ENCODE measurements around the gene WWOX.

DNA sequence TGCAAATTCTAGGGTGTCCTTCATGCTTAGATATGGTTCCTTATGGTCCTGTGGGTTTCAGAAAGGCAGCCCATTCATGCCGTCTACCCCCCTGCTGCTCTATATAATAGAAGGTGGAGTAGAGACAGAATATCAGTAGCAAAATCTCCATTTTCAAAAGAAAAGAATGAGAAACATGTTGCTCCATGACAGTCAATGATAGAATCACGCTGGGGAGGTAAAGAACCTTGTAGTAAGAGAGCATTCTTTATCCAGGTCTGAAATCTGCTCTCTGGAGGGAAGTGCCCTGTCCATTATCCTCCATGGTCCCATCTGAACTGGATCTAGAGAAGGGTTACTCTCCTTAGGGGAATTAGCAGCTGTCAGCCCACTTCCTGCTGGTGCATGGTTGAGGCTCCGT lies 272.8 kb downstream of the WWOX start:
- TF ChIP-seq CTCF (conservative IDR thresholded peaks at IDR 0.05 in 1 of 2, IDR thresholded peaks at IDR 0.05 in 1 of 2; ENCODE audit: extremely low read depth in 1 of 2, insufficient read depth in 1 of 2, low read depth in 1 of 2, low read length in 2 of 2) = no peak
- TF ChIP-seq EZH2 (IDR thresholded peaks at IDR 0.05; ENCODE audit: borderline replicate concordance, low read length) = no peak

All from mammary epithelial cell (primary cell).